ENCODE results near the gene COL9A1.
"Not testable (repeated sequence)": the region's sequence is repeated elsewhere in the genome, so short reads cannot be mapped to it uniquely, and the experiment has no call there.

COL9A1 gene

DNA sequence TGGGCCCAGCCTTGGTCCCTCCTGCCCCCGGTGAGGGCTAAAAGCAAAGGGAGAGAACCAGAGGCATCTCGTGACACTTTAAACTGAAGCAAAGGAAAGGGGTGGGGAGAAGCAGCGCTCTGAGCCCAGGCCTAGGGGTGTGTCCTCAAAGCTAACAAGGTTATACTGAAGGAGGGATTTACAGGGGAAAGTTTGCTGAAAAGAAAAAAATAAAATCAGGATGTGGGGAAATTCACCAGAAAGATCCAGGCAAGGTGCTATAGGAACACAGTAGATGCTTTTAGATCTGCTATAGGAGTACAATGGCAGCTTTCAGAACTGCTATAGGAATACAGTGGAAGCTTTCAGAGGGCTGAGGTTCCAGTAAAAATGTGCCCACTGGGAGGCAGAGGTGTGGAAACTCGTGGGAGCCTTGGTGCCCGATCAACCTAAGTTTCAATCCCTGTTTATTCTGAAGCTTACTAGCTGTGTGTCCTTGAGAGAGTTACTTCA lies at the start of gene COL9A1:
COL9A1 (minus strand) TSS at position 51 of the 492 bp plus-strand sequence. CDS start 160 bp downstream, outside the sequence.
- DNase-seq, result no peak

DNA sequence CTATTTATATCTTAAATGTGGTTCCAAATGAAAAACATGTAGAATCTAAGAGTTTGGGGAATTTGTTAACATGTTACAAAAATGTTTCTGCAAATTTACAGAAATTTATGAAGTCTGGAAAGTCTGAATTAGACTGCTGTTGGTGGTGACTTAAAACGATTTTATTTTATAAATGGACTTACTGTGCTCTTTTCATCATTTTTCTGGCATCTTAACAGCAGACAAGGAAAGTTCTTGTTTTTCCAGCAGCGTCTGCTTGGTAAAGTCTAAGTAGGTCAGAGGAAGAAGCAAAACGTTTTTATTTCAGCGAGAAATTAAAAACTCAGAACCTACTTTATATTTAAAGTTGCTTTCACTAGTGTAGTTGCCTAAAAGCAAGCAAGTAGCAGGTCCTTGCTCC lies 48.6 kb upstream of the COL9A1 start:
- no peak for DNase-seq

- DNase-seq, result no peak
Measured at GRCh38 chr6:70345619-70346018, 42.7 kb upstream of the COL9A1 start.

GRCh38 chr6:70343313-70343712 lies 40.4 kb upstream of the COL9A1 start:
- DNase-seq, result no peak

DNA sequence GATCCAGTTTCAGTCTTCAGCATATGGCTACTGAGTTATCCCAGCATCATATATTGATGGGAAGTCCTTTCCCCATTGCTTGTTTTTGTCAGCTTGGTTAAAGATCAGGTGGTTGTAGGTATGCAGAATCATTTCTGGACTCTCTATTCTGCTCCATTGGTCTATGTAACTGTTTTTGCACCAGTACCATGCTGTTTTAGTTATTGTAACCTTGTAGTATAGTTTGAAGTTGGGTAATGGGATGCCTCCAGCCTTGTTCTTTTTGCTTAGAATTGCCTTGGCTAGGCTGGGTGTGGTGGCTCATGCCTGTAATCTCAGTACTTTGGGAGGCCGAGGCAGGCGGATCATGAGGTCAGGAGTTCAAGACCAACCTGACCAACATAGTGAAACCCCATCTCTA lies 36.9 kb upstream of the COL9A1 start:
- not testable (repeated sequence) for DNase-seq

DNA sequence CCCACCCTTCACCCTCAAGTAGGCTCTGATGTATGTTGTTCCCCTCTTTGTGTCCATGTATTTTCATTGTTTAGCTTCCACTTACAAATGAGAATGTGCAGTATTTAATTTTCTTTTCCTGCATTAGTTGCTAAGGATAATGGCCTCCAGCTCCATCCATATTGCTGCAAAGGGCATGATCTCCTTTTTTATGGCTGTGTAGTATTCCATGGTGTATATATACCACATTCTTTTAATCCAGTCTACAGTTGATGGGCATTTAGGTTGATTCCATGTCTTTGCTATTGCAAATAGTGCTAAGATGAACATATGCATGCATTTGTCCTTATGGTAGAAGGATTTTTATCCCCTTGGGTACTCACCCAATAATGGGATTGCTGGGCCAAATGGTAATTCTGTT lies 35.9 kb upstream of the COL9A1 start:
- no peak for DNase-seq

DNA sequence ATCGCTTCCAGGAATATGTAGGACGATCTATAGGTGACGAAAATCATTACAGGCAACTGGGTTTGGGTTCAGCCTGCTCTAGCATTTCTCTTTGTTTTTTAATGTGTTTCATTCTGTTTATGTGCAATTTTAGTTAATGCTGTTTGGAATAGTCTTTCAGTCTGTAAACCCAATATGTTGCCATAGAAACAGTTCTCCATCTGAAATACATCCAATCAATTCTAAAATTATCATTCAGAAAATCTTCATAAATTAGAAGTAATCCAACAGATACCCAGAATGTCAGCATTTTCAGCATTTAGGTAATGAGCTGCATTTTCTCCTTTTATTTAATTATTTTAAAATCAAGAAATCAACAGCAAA lies 34.8 kb upstream of the COL9A1 start:
- no peak for DNase-seq

DNA sequence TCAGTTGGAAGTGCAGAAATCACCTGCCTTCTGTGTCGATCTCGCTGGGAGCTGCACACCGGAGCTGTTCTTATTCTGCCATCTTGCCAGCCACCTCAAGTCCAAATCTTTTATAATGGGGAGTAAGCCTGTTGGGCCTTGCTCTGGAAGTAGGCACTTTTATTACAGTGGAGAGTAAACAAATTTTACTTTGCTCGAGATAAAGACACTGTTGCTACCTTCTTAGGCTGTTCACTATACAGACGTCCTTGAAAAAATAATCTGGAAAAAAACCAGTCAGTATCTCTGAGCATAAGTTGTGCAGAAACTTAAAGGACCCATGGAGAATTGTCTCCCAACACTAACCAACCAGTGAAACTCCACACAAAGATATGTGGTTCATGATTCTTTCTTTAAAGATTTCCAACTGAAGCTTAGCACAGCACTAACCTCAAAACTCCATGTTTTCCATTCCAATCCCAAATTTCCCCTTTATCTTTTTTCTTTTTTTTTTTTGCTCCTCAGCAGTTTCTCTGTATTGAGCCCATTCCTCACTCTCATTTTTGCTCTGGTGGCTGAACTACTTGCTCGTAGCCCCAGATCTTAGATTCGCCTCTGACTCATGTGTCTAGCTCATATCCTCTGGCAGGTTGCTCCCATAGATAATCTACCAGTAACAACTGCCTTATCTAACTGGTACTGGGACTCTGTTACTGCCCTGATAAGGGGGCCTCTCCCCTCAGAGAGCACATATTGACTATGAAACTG lies 34.3 kb upstream of the COL9A1 start:
- no peak for DNase-seq

DNA sequence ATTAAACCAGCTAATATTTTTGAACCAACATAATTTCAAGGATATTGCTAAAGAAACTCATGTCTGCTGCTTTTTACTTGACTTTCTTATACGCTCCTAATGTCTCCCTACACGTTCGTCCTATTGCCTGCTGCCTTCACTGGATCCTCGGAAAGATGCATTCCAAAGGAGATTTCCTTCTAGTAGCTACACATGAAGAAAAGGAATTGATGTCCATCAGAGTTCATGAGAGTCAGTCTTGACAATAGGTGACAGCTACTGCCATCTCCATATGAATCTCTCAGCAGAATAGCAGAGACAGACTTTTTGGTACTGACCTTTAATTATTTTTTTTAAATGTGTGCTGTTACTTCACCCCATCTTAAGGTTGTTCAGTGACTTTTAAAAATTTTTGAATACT lies 24.2 kb upstream of the COL9A1 start:
- no peak for DNase-seq

DNA sequence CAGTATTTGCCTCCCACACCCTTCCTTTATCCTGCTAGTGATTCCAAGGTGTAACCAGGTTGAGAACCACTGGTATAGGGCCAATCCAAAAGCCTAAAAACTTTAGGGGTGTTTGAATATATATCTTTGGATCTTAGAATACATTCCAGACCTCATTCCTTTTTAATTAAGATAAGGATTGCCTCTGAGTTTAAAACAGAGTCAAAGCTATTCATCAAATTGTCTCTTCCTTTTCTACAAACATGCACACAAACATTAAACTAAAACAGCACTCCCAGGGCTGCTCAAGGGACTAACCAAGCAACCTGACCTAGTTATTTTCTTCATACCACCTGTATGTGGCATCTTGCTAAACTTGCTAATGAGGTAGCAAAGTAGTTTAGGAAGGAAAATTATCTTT lies 22.1 kb upstream of the COL9A1 start:
- DNase-seq, result no peak

- DNase-seq, result not testable (repeated sequence)
Measured at GRCh38 chr6:70317799-70318198, 14.9 kb upstream of the COL9A1 start.

DNA sequence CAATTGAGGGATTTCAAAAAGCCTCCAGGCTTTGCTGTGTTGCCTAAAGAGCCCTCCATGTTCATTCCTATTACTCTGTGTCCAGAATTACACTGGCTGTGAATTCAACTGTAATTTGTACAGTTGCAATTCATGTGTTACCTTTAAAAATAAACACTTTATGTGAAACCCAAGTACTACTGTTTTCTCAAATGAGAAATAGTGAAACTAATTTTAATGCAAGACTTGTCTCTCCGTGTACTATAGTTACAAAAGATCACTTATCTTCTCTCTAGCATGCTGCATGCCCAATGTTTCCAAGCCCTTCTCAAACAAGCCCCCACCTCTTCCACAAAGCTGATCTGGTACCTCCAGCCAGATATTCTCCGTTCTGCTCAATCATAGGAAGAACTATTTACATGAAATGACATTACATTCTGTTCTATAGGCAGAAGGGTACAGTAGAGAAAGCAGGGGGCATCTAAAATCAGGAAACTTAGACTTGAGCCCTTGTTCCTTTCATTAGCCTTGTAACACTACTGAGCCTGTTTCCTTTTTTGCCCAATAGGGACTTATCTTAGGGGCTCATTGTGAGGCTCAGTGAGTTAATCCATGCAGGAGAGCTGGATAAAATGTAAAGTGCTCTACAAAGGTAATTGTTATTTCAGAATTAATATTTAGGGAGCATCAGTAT lies 12.3 kb upstream of the COL9A1 start:
- DNase-seq, result no peak

GRCh38 chr6:70314296-70314695 lies 11.4 kb upstream of the COL9A1 start:
- no peak for DNase-seq

- DNase-seq, result no peak
Measured at GRCh38 chr6:70312165-70312745, 9.4 kb upstream of the COL9A1 start.

DNA sequence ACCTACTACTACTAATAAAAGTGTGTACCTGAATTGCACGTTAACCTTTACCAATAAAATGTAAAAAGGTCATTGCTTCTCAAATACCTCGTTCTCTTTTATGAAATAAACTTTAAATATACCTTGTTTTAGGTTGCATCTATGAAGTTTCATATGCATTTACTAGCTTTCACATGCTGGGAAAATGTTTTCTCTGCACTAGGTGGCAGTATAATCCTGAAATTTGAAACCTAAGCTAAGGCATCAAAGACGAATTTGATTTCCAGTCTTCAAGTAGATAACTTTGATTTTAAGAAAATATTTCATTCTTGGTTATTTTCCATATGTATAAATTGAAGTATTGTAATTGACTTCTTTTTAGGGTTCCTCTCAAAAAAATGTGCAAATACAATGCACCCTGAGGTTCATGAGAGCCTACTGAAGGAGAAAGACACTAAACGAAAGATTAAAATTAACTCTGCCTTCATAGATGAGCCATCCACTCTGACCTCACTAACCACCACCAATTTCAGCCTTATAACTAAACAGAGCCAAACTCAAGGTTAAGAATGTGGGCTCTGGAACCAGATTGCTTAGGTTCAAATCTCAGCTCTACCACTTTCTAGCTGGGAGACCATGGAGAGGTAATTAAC lies 7.3 kb upstream of the COL9A1 start:
- DNase-seq, result no peak

- no peak for DNase-seq
Measured at GRCh38 chr6:70309243-70309642, 6.4 kb upstream of the COL9A1 start.

DNA sequence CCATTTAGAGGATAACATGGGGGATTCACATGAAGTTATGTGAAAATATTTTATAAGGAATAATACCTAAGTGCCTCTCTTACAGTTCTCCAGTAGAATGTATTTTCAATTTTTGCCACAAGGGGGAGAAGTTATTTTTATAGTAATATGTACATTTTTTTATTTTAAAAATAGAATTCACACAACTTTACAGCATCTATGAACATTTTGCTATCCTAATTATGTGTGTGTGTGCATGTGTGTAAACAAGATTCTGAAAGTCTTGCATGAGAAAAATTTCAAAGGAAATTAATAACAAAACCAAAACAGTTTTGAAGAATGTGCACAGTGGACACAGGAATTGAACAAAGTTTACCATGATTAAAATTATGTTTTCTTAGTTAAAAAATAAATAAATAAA lies 5.3 kb upstream of the COL9A1 start:
- not testable (repeated sequence) for DNase-seq

GRCh38 chr6:70307008-70307407 lies 4.1 kb upstream of the COL9A1 start:
- DNase-seq, result no peak

DNA sequence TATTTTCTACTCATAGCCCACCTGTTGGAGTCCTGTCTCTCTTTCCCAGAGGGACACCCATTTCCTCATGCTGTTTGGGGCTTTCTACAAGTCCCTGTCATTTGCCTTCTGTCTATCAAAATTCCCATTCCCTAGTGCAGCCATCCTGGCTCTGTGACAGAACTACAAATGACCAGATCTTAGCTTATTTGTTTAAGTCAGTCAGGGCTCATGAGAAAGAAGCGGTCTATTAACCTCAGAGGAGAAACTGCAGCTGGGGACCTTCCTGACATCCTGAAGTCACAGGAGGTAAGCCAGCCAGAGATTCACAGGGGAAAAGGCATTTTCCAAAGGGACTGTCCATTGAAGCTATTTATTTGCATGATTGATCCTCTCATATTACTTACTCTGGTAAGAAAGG lies 1.7 kb upstream of the COL9A1 start:
- no peak for DNase-seq

DNA sequence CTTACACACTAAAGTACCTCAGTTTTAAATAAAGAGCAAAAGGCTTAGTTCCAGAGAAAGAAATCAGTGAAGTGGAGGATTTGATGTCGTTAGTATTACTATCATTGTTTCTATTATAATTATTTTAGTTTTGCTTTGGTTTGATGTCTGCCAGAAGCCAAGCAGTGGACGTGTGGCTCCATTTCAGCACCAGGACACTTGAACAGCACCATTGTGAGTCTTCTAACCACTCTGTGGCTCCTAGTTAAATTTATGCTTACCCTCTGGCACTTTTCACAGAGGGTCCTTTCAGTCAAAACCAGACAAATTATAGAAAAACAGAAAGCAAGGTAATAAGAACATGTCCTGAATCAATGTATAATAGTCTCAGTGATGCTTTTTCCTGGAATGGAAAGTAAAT lies 3.4 kb downstream of the COL9A1 start:
- no peak for DNase-seq

DNA sequence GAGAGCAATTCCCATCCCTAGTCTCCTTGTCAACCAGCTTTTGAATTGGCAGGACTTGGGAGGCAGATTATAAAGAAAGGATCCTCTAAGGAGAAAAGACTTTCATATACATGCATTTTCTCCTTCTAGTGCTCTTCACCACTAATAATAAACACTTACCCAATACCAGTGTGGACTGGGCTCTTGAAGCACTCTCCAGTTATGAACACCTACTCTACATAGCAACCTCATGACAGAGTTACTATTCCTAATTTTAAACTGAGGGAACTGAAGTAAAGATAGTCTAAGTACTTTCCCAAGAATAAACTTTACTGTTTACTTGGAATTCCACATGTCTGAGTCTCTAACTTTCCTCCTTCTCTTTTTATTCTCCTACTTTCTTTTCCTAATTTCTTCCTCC lies 4.8 kb downstream of the COL9A1 start:
- no peak for DNase-seq

DNA sequence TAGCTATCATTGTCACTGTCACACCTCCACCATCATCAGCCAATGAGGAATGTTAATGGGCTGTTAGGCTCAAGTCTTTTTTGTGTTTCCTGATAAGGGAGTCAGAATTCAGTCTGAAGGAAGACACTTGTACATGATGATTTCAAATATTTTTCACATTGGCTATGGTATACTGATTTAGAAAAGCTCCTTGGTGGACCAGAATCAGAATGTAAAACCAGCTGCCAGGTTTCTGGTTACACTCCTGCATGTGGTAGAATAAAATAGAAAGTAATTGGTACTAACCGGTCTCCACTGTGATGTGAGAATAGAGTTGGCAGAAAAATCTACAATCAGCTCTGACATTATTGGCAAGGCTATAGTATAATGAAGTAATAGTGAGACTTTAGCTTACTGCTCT lies 10.7 kb downstream of the COL9A1 start:
- DNase-seq, result no peak

DNA sequence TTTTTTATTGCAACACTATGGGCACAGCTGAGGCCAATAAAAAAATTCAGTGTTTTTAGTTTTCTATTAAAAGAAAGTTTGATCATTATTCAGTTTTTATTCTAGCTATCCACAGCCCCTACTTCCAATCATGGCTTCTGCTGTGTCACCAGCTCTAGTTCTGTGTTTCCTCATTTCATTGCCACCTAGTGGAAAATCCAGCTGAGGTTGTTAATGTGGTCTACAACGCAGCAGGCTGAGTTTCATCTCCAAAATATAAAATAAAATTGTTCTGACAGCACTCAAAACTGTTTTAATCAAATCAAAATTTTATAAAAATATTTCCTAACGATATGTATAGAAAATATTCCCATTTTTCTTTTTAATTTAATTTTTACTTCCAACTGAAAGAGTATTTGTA lies 13.6 kb downstream of the COL9A1 start:
- DNase-seq, result no peak

GRCh38 chr6:70286905-70287304 lies 16.0 kb downstream of the COL9A1 start:
- DNase-seq, result no peak
